H9 (cell line): Measurements from ENCODE around the gene ZNF75A. TPM values are rescaled to one million over a fixed set of nuclear protein-coding genes. Genes with fewer than 3 reads are reported as not detected.

ENCODE experiments used
- DNase-seq: peaks from one replicate; pipeline ENCODE4 v3.0.0-alpha.2; 2017
- H2AFZ ChIP-seq: one replicate; pipeline ENCODE4 v1.6.1; 2013; ENCODE audit warnings: mild to moderate bottlenecking, low read length, control low read depth, moderate library complexity
- H2AK5ac ChIP-seq: 2 replicates; pipeline ENCODE4 v1.6.1; 2013; ENCODE audit warnings: low read length, control low read depth, mixed read lengths; ENCODE audit not compliant: insufficient read length
- H2BK120ac ChIP-seq: one replicate; pipeline ENCODE4 v1.6.1; 2013; ENCODE audit warnings: low read depth, mild to moderate bottlenecking, low read length, control low read depth, inconsistent platforms; ENCODE audit not compliant: poor library complexity, severe bottlenecking
- H2BK12ac ChIP-seq: 2 replicates; pipeline ENCODE4 v1.6.1; 2013; ENCODE audit warnings: low read length, control low read depth, mixed read lengths, low read depth; ENCODE audit not compliant: insufficient read length
- H2BK15ac ChIP-seq: 2 replicates; pipeline ENCODE4 v1.6.1; 2013; ENCODE audit warnings: low read depth, low read length, control low read depth
- H2BK20ac ChIP-seq: one replicate; pipeline ENCODE4 v1.6.1; 2013; ENCODE audit warnings: low read depth, mild to moderate bottlenecking, low read length, control low read depth, inconsistent platforms; ENCODE audit not compliant: poor library complexity, severe bottlenecking
- H2BK5ac ChIP-seq: 2 replicates; pipeline ENCODE4 v1.6.1; 2013; ENCODE audit warnings: low read length, control low read depth, mixed read lengths; ENCODE audit not compliant: insufficient read length
- H3K14ac ChIP-seq: 2 replicates; pipeline ENCODE4 v1.6.1; 2013; ENCODE audit warnings: low read length, control low read depth; ENCODE audit not compliant: insufficient read depth
- H3K18ac ChIP-seq: 2 replicates; pipeline ENCODE4 v1.6.1; 2013; ENCODE audit warnings: low read depth, mild to moderate bottlenecking, mixed read lengths, low read length, control low read depth; ENCODE audit not compliant: insufficient read length
- H3K23ac ChIP-seq: 2 replicates; pipeline ENCODE4 v1.6.1; 2013; ENCODE audit warnings: low read length, control low read depth, mixed read lengths, low read depth; ENCODE audit not compliant: insufficient read length
- H3K23me2 ChIP-seq: 2 replicates; pipeline ENCODE4 v1.6.1; 2013; ENCODE audit warnings: low read depth, mild to moderate bottlenecking, mixed read lengths, low read length, control low read depth; ENCODE audit not compliant: insufficient read length, poor library complexity, severe bottlenecking
- H3K27ac ChIP-seq: 2 replicates; pipeline ENCODE4 v1.5.1; 2013; ENCODE audit warnings: low read length, control low read depth, mixed read lengths, low read depth; ENCODE audit not compliant: insufficient read length
- H3K27me3 ChIP-seq: 2 replicates; pipeline ENCODE4 v1.6.1; 2013; ENCODE audit warnings: low read length, control low read depth, inconsistent platforms; ENCODE audit not compliant: insufficient read depth
- H3K4ac ChIP-seq: 2 replicates; pipeline ENCODE4 v1.6.1; 2013; ENCODE audit warnings: low read depth, mild to moderate bottlenecking, control low read depth, inconsistent platforms, low read length, moderate library complexity
- H3K4me1 ChIP-seq: 2 replicates; pipeline ENCODE4 v1.6.1; 2013; ENCODE audit warnings: low read length, control low read depth, inconsistent platforms; ENCODE audit not compliant: insufficient read depth
- H3K4me2 ChIP-seq: 2 replicates; pipeline ENCODE4 v1.6.1; 2013; ENCODE audit warnings: low read length, control low read depth, mixed read lengths; ENCODE audit not compliant: insufficient read length, insufficient read depth
- H3K56ac ChIP-seq: 2 replicates; pipeline ENCODE4 v1.6.1; 2013; ENCODE audit warnings: low read depth, mild to moderate bottlenecking, mixed read lengths, low read length, control low read depth; ENCODE audit not compliant: insufficient read length
- H3K79me1 ChIP-seq: 2 replicates; pipeline ENCODE4 v1.6.1; 2013; ENCODE audit warnings: low read depth, mild to moderate bottlenecking, moderate library complexity, low read length, control low read depth, inconsistent platforms; ENCODE audit not compliant: insufficient read depth, poor library complexity, severe bottlenecking
- H3K79me2 ChIP-seq: 2 replicates; pipeline ENCODE4 v1.6.1; 2013; ENCODE audit warnings: low read length, control low read depth, inconsistent platforms; ENCODE audit not compliant: insufficient read depth
- H3K9ac ChIP-seq: 2 replicates; pipeline ENCODE4 v1.6.1; 2013; ENCODE audit warnings: low read length, control low read depth, mixed read lengths; ENCODE audit not compliant: insufficient read length; ENCODE audit errors: extremely low read depth
- H3K9me3 ChIP-seq: one replicate; pipeline ENCODE4 v1.6.1; 2013; ENCODE audit warnings: low read depth, low read length, inconsistent platforms; ENCODE audit not compliant: control insufficient read depth
- H3T11ph ChIP-seq: one replicate; pipeline ENCODE4 v1.6.1; 2013; ENCODE audit warnings: mild to moderate bottlenecking, low read length, control low read depth, inconsistent platforms
- H4K20me1 ChIP-seq: one replicate; pipeline ENCODE4 v1.6.1; 2013; ENCODE audit not compliant: control insufficient read depth, insufficient read length, insufficient read depth
- H4K5ac ChIP-seq: 2 replicates; pipeline ENCODE4 v1.6.1; 2013; ENCODE audit warnings: low read depth, mild to moderate bottlenecking, mixed read lengths, low read length, control low read depth; ENCODE audit not compliant: insufficient read length
- H4K8ac ChIP-seq: replicated peaks from 2 replicates; pipeline ENCODE4 v1.6.1; 2013; ENCODE audit warnings: low read length, control low read depth, mixed read lengths, low read depth; ENCODE audit not compliant: insufficient read length
- H4K91ac ChIP-seq: 2 replicates; pipeline ENCODE4 v1.6.1; 2013; ENCODE audit warnings: low read depth, mild to moderate bottlenecking, moderate library complexity, mixed read lengths, low read length, control low read depth; ENCODE audit not compliant: insufficient read length
- H3K27ac Mint-ChIP-seq, 3 experiments: 2 replicates in 2 of 3; 3 replicates in 1 of 3; pipeline ENCODE4 v1.8.0; 2020 to 2021; ENCODE audit warnings: mixed read lengths in 3 of 3, mild to moderate bottlenecking in 1 of 3, moderate library complexity in 1 of 3
- H3K27me3 Mint-ChIP-seq: 2 replicates; pipeline ENCODE4 v1.8.0; 2021; ENCODE audit warnings: low read depth, mild to moderate bottlenecking, moderate library complexity, mixed read lengths
- H3K36me3 Mint-ChIP-seq, 3 experiments: 2 replicates in 2 of 3; 3 replicates in 1 of 3; pipeline ENCODE4 v1.8.0; 2020 to 2021; ENCODE audit warnings: low read depth in 3 of 3, mixed read lengths in 3 of 3; ENCODE audit not compliant: insufficient read depth in 1 of 3
- H3K4me1 Mint-ChIP-seq, 2 experiments: 2 replicates each; pipeline ENCODE4 v1.8.0; 2020; ENCODE audit warnings: mixed read lengths in 2 of 2
- H3K4me3 Mint-ChIP-seq, 2 experiments: 2 replicates in 1 of 2; 3 replicates in 1 of 2; pipeline ENCODE4 v1.8.0; 2020 to 2021; ENCODE audit warnings: mild to moderate bottlenecking in 2 of 2, mixed read lengths in 2 of 2, moderate library complexity in 1 of 2
- H3K9me3 Mint-ChIP-seq, 2 experiments: 2 replicates in 1 of 2; 3 replicates in 1 of 2; pipeline ENCODE4 v1.8.0; 2020; ENCODE audit warnings: mild to moderate bottlenecking in 2 of 2, mixed read lengths in 2 of 2, moderate library complexity in 1 of 2
- WGBS: extraction: QIAGEN DNeasy Blood & Tissue Kit; methylation state at CpG from one replicate; pipeline ENCODE4 v1.1.7; 2013; ENCODE audit warnings: missing lambda C conversion rate, low lambda C conversion rate, mixed read lengths; ENCODE audit not compliant: insufficient read length; ENCODE audit errors: extremely low coverage; 5-methylcytosine and 5-hydroxymethylcytosine counted together
- total RNA-seq: library from RNA; stranded (reverse); gene quantifications from 2 replicates; pipeline ENCODE4 v1.2.1, GENCODE V29; 2021
- TF ChIP-seq, protein P1 (sequence below): fragments of 200-600 bp; sonication (generic); conservative IDR thresholded peaks from 3 replicates; pipeline ENCODE4 v1.8.0; 2021; ENCODE audit warnings: antibody characterized with exemption, mild to moderate bottlenecking

The ZNF75A gene
- total RNA-seq, 1 experiment from 2014 or later, result 42.4 TPM

DNA sequence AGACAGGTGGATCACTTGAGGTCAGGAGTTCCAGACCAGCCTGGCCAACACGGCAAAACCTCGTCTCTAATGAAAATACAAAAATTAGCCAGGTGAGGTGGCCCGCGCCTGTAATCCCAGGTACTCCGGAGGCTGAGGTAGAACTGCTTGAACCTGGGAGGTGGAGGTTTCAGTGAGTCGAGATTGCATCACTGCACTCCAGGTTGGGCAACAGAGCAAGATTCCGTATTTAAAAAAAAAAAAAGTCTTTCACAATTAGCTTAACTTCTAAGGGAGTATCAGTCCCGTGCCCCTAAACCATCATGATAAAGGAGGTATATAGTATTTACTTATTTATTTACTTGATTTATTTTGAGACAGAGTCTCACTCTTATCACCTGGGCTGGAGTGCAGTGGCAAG is 45.5 kb upstream of the ZNF75A start:
- H3K27ac ChIP-seq, result no peak overlapping the region
- H3K9me3 Mint-ChIP-seq, result peaks cover 32 to 33% of the 10 kb centered on the region in 2 experiments
- no peak overlapping the region for H2BK120ac ChIP-seq
- no peak overlapping the region for H4K91ac ChIP-seq
- H3K27ac Mint-ChIP-seq, result no peak overlapping the region
- H2BK20ac ChIP-seq, result no peak overlapping the region
- no peak overlapping the region for H3K4me2 ChIP-seq
- H2AFZ ChIP-seq, result no peak overlapping the region
- H3K27me3 Mint-ChIP-seq, result peaks cover 49% of the 10 kb centered on the region
- H3K56ac ChIP-seq, result no peak overlapping the region
- H2BK15ac ChIP-seq, result no peak overlapping the region
- peaks cover 3% of the 10 kb centered on the region in 2 experiments for H3K4me1 Mint-ChIP-seq
- peaks cover 3% of the 10 kb centered on the region for H3K23me2 ChIP-seq
- TF ChIP-seq, protein P1, sequence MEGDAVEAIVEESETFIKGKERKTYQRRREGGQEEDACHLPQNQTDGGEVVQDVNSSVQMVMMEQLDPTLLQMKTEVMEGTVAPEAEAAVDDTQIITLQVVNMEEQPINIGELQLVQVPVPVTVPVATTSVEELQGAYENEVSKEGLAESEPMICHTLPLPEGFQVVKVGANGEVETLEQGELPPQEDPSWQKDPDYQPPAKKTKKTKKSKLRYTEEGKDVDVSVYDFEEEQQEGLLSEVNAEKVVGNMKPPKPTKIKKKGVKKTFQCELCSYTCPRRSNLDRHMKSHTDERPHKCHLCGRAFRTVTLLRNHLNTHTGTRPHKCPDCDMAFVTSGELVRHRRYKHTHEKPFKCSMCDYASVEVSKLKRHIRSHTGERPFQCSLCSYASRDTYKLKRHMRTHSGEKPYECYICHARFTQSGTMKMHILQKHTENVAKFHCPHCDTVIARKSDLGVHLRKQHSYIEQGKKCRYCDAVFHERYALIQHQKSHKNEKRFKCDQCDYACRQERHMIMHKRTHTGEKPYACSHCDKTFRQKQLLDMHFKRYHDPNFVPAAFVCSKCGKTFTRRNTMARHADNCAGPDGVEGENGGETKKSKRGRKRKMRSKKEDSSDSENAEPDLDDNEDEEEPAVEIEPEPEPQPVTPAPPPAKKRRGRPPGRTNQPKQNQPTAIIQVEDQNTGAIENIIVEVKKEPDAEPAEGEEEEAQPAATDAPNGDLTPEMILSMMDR, result no peak
- H3T11ph ChIP-seq, result no peak overlapping the region
- no peak overlapping the region for H3K18ac ChIP-seq
- no peak overlapping the region for H3K4ac ChIP-seq
- peaks cover 0 to 6% (median 0%) of the 10 kb centered on the region in 3 experiments; a peak in 1 of 7 replicates for H3K36me3 Mint-ChIP-seq
- peaks cover 7% of the 10 kb centered on the region for H3K9me3 ChIP-seq
- H3K27me3 ChIP-seq, result no peaks in the 10 kb centered on the region; the same call in 1 of the 2 replicates
- no peak overlapping the region for H2AK5ac ChIP-seq
- H3K4me3 Mint-ChIP-seq, result no peak overlapping the region
- H3K4me1 ChIP-seq, result no peaks in the 10 kb centered on the region
- no peak overlapping the region for H3K9ac ChIP-seq
- H2BK5ac ChIP-seq, result no peak overlapping the region
- no peak overlapping the region for H4K8ac ChIP-seq
- no peak for DNase-seq
- H4K5ac ChIP-seq, result no peak overlapping the region
- H3K79me1 ChIP-seq, result no peaks in the 10 kb centered on the region
- no peaks in the 10 kb centered on the region for H4K20me1 ChIP-seq
- H3K14ac ChIP-seq, result no peak overlapping the region
- WGBS, result no CpG with 5 or more reads among the region's 8 CpGs
- no peaks in the 10 kb centered on the region for H3K79me2 ChIP-seq
- no peak overlapping the region for H2BK12ac ChIP-seq
- H3K23ac ChIP-seq, result no peak overlapping the region
